K562 (cell line): Measurements from ENCODE around the gene SIGLEC5. TPM values are rescaled to one million over a fixed set of nuclear protein-coding genes. Genes with fewer than 3 reads are reported as not detected.

Experiments
- ADNP ChIP-seq: fragments of 200-800 bp; sonication (Bioruptor generic); IDR thresholded peaks from 2 replicates; pipeline ENCODE4 v1.6.1; 2016; ENCODE audit warnings: missing genetic modification characterization, missing compliant biosample characterization
- ATF7 ChIP-seq: fragments of 450-650 bp; IDR thresholded peaks from 2 replicates; pipeline ENCODE4 v1.7.1; 2014; ENCODE audit warnings: mild to moderate bottlenecking, moderate library complexity
- CBFA2T2 ChIP-seq: fragments of 450-650 bp; conservative IDR thresholded peaks from 2 replicates; pipeline ENCODE4 v1.6.1; 2017; ENCODE audit warnings: mild to moderate bottlenecking
- ESRRA ChIP-seq: fragments of 450-650 bp; IDR thresholded peaks from 2 replicates; pipeline ENCODE4 v1.6.1; 2014; ENCODE audit warnings: low read depth, mild to moderate bottlenecking, moderate library complexity, borderline replicate concordance
- NR2C1 ChIP-seq, 2 experiments: fragments of 450-650 bp; IDR thresholded peaks; 2 replicates each; pipeline ENCODE4 v1.6.1; 2017; ENCODE audit warnings: mild to moderate bottlenecking in 2 of 2, antibody characterized with exemption in 1 of 2, inconsistent platforms in 1 of 2, missing compliant biosample characterization in 1 of 2, missing genetic modification characterization in 1 of 2
- PCBP2 ChIP-seq: fragments of 200-400 bp; formaldehyde crosslinking; IDR thresholded peaks from 2 replicates; pipeline ENCODE4 v1.6.1; 2018; ENCODE audit warnings: low read length, low read depth, mild to moderate bottlenecking, moderate library complexity; ENCODE audit not compliant: poor library complexity, severe bottlenecking
- PKNOX1 ChIP-seq: fragments of 450-650 bp; IDR thresholded peaks from 2 replicates; pipeline ENCODE4 v1.6.1; 2016
- RNF2 ChIP-seq: sonication (generic); IDR thresholded peaks from 2 replicates; pipeline ENCODE4 v1.6.1; 2016
- SIX5 ChIP-seq, 2 experiments: IDR thresholded peaks; 2 replicates each; pipeline ENCODE4 v1.6.1; 2011; ENCODE audit warnings: low read length in 2 of 2, borderline replicate concordance in 1 of 2, low read depth in 1 of 2, mild to moderate bottlenecking in 1 of 2, moderate library complexity in 1 of 2; ENCODE audit not compliant: insufficient read depth in 1 of 2
- SMARCE1 ChIP-seq: fragments of 450-650 bp; IDR thresholded peaks from 2 replicates; pipeline ENCODE4 v1.7.1; 2016; ENCODE audit warnings: mild to moderate bottlenecking
- SMC3 ChIP-seq: conservative IDR thresholded peaks from 2 replicates; pipeline ENCODE4 v1.6.1; 2011; ENCODE audit warnings: low read depth, low read length, improper control_type of control experiment; ENCODE audit not compliant: insufficient read depth
- SRSF7 ChIP-seq: fragments of 200-400 bp; formaldehyde crosslinking; optimal IDR thresholded peaks from 2 replicates; pipeline ENCODE3; 2017; ENCODE audit warnings: mild to moderate bottlenecking, low read depth, low read length
- TGIF2 ChIP-seq: sonication (generic); formaldehyde crosslinking; IDR thresholded peaks from 2 replicates; pipeline ENCODE4 v1.8.1; 2022; ENCODE audit warnings: mild to moderate bottlenecking, missing genetic modification reagents, moderate library complexity
- ZC3H4 ChIP-seq: sonication (generic); formaldehyde crosslinking; IDR thresholded peaks from 2 replicates; pipeline ENCODE4 v1.9.0; 2021; ENCODE audit warnings: missing genetic modification reagents, borderline replicate concordance
- ZKSCAN8 ChIP-seq: fragments of 200-800 bp; sonication (Bioruptor generic); IDR thresholded peaks from 2 replicates; pipeline ENCODE4 v1.6.1; 2016; ENCODE audit warnings: missing genetic modification characterization, missing compliant biosample characterization
- ZNF140 ChIP-seq: fragments of 250-450 bp; sonication (Bioruptor Pico); IDR thresholded peaks from 2 replicates; pipeline ENCODE4 v1.8.0; 2021; ENCODE audit warnings: moderate library complexity, mild to moderate bottlenecking, inconsistent platforms
- ZNF436 ChIP-seq: fragments of 250-450, 450-650 bp; sonication (Bioruptor Pico); formaldehyde crosslinking; IDR thresholded peaks from 2 replicates; pipeline ENCODE4 v1.7.0; 2020; ENCODE audit warnings: mild to moderate bottlenecking
- ZNF644 ChIP-seq: fragments of 200-800 bp; sonication (Bioruptor generic); IDR thresholded peaks from 2 replicates; pipeline ENCODE4 v1.6.1; 2016; ENCODE audit warnings: low read depth, missing genetic modification characterization, missing compliant biosample characterization
- ZNF699 ChIP-seq: fragments of 250-450 bp; sonication (Bioruptor Pico); IDR thresholded peaks from 2 replicates; pipeline ENCODE4 v1.8.0; 2021; ENCODE audit warnings: mild to moderate bottlenecking, moderate library complexity; ENCODE audit not compliant: insufficient replicate concordance
- ZSCAN29 ChIP-seq: fragments of 450-650 bp; IDR thresholded peaks from 2 replicates; pipeline ENCODE4 v1.6.1; 2017
- polyA plus RNA-seq, 8 experiments: library from polyadenylated mRNA; depleted of rRNA in 4 of 8; stranded (reverse) in 5 of 8; unstranded in 3 of 8; fragments of >200 nt; fragmentation: Nextera tagmentation in 2 of 8; fragmentation: Illumina TruSeq in 1 of 8; extraction: Ambion mirVana in 2 of 8; extraction: Trizol in 1 of 8; gene quantifications; 2 replicates each; pipeline versions ENCODE4 v1.2.1 to v1.2.3, GENCODE V29; 2011 to 2014; ENCODE audit warnings: inconsistent platforms in 1 of 8, missing spikeins in 1 of 8
- total RNA-seq, 7 experiments: library from RNA; depleted of rRNA in 6 of 7; stranded (reverse); fragments of >200 nt in 6 of 7; fragmentation: Illumina TruSeq in 2 of 7; extraction: Trizol in 2 of 7; gene quantifications; 2 replicates each; pipeline versions ENCODE4 v1.2.1 to v1.2.3, GENCODE V29; 2011 to 2021; ENCODE audit warnings: low replicate concordance in 1 of 7
- TF ChIP-seq, protein P1 (sequence below), 3 experiments: IDR thresholded peaks in 2 of 3; conservative IDR thresholded peaks in 1 of 3; 2 replicates each; pipeline ENCODE4 v1.5.1; 2011 to 2012; ENCODE audit warnings: low read length in 3 of 3, mild to moderate bottlenecking in 3 of 3, control low read depth in 2 of 3, improper control_type of control experiment in 1 of 3, inconsistent platforms in 1 of 3, low read depth in 1 of 3, mixed read lengths in 1 of 3, moderate library complexity in 1 of 3; ENCODE audit not compliant: insufficient read depth in 2 of 3
- TF ChIP-seq, protein P2 (sequence below): sonication (generic); formaldehyde crosslinking; IDR thresholded peaks from 2 replicates; pipeline ENCODE4 v1.8.1; 2023; ENCODE audit warnings: mild to moderate bottlenecking, missing genetic modification reagents, moderate library complexity
- TF ChIP-seq, protein P3 (sequence below): fragments of 200-400 bp; formaldehyde crosslinking; IDR thresholded peaks from 2 replicates; pipeline ENCODE4 v1.6.1; 2017; ENCODE audit warnings: mild to moderate bottlenecking, low read depth, low read length, moderate library complexity

SIGLEC5 gene
- total and polyA plus RNA-seq, 9 of the 15 experiments (the other 6 are each of a cell fraction or from before 2014, with no cell fraction given) = 0.14 TPM; not detected in 8

DNA sequence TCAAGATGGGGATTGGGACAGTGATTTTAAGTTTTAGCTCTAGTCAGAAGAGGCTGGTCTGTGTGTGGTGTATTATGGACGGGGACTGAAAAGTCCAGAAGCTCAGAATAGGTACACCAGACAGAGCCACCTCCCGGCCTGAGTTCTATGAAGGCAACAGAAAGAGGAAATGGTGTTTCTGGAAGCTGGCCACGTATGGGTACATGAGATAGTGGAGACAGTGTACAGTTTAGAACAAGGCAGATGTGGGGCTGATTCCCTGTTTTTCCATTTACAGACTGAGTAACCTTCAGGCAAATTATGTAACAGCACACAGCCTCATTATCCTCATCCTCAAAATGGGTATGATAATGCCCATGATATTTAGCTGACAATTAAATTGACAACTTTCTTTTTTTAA lies 57.8 kb downstream of the SIGLEC5 start (continued):
- TF ChIP-seq ZNF644 (tag) = 0 out of 2 replicates have a peak, but pooled peaks have one; percentile 2
- TF ChIP-seq SMARCE1 = peak; percentile 28; the same call in 1 of the 2 replicates
- 0 out of 2 replicates have a peak, but pooled peaks have one; percentile 15 for TF ChIP-seq RNF2
- TF ChIP-seq ZSCAN29 = no peak
- no peak for TF ChIP-seq TGIF2 (CRISPR knock-in tag)
- TF ChIP-seq, protein P1, sequence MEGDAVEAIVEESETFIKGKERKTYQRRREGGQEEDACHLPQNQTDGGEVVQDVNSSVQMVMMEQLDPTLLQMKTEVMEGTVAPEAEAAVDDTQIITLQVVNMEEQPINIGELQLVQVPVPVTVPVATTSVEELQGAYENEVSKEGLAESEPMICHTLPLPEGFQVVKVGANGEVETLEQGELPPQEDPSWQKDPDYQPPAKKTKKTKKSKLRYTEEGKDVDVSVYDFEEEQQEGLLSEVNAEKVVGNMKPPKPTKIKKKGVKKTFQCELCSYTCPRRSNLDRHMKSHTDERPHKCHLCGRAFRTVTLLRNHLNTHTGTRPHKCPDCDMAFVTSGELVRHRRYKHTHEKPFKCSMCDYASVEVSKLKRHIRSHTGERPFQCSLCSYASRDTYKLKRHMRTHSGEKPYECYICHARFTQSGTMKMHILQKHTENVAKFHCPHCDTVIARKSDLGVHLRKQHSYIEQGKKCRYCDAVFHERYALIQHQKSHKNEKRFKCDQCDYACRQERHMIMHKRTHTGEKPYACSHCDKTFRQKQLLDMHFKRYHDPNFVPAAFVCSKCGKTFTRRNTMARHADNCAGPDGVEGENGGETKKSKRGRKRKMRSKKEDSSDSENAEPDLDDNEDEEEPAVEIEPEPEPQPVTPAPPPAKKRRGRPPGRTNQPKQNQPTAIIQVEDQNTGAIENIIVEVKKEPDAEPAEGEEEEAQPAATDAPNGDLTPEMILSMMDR (IDR thresholded peaks at IDR 0.05 in 2 of 3, conservative IDR thresholded peaks at IDR 0.05 in 1 of 3; ENCODE audit: insufficient read depth in 2 of 3, low read depth in 1 of 3, low read length in 3 of 3) = peak in 1 of 3 experiments; percentile 32; a peak in 2 of 6 replicates
- TF ChIP-seq ZNF140 (CRISPR knock-in tag) = no peak
- no peak for TF ChIP-seq ZKSCAN8 (CRISPR knock-in tag)
- TF ChIP-seq, protein P2, sequence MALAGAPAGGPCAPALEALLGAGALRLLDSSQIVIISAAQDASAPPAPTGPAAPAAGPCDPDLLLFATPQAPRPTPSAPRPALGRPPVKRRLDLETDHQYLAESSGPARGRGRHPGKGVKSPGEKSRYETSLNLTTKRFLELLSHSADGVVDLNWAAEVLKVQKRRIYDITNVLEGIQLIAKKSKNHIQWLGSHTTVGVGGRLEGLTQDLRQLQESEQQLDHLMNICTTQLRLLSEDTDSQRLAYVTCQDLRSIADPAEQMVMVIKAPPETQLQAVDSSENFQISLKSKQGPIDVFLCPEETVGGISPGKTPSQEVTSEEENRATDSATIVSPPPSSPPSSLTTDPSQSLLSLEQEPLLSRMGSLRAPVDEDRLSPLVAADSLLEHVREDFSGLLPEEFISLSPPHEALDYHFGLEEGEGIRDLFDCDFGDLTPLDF = no peak
- peak; percentile 89 for TF ChIP-seq ADNP (tag)
- TF ChIP-seq ZC3H4 (CRISPR knock-in tag) = no peak
- TF ChIP-seq ZNF699 (CRISPR knock-in tag) = no peak
- TF ChIP-seq SRSF7 = no peak
- TF ChIP-seq CBFA2T2 = no peak; the same call in 1 of the 2 replicates
- TF ChIP-seq ATF7 = peak; percentile 55
- TF ChIP-seq PCBP2 = no peak
- TF ChIP-seq NR2C1 (IDR thresholded peaks at IDR 0.05) = no peak
- no peak for TF ChIP-seq NR2C1 (tag; IDR thresholded peaks at IDR 0.05)
- TF ChIP-seq, protein P3, sequence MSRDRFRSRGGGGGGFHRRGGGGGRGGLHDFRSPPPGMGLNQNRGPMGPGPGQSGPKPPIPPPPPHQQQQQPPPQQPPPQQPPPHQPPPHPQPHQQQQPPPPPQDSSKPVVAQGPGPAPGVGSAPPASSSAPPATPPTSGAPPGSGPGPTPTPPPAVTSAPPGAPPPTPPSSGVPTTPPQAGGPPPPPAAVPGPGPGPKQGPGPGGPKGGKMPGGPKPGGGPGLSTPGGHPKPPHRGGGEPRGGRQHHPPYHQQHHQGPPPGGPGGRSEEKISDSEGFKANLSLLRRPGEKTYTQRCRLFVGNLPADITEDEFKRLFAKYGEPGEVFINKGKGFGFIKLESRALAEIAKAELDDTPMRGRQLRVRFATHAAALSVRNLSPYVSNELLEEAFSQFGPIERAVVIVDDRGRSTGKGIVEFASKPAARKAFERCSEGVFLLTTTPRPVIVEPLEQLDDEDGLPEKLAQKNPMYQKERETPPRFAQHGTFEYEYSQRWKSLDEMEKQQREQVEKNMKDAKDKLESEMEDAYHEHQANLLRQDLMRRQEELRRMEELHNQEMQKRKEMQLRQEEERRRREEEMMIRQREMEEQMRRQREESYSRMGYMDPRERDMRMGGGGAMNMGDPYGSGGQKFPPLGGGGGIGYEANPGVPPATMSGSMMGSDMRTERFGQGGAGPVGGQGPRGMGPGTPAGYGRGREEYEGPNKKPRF = no peak
- TF ChIP-seq ESRRA = peak; percentile 98
- no peak for TF ChIP-seq SIX5 (IDR thresholded peaks at IDR 0.05; ENCODE audit: borderline replicate concordance in 1 of 2, insufficient read depth in 1 of 2, low read depth in 1 of 2, low read length in 2 of 2)
- TF ChIP-seq PKNOX1 = no peak
- TF ChIP-seq ZNF436 = no peak
- TF ChIP-seq SMC3 = no peak; the same call in 1 of the 2 replicates
